ENCODE results near the gene NUTM1. TPM values are rescaled to one million over a fixed set of nuclear protein-coding genes. Genes with fewer than 3 reads are reported as not detected.
"Not testable (repeated sequence)": the region's sequence is repeated elsewhere in the genome, so short reads cannot be mapped to it uniquely, and the experiment has no call there.

NUTM1 gene
- polyA plus RNA-seq, 3 donors: not detected

DNA sequence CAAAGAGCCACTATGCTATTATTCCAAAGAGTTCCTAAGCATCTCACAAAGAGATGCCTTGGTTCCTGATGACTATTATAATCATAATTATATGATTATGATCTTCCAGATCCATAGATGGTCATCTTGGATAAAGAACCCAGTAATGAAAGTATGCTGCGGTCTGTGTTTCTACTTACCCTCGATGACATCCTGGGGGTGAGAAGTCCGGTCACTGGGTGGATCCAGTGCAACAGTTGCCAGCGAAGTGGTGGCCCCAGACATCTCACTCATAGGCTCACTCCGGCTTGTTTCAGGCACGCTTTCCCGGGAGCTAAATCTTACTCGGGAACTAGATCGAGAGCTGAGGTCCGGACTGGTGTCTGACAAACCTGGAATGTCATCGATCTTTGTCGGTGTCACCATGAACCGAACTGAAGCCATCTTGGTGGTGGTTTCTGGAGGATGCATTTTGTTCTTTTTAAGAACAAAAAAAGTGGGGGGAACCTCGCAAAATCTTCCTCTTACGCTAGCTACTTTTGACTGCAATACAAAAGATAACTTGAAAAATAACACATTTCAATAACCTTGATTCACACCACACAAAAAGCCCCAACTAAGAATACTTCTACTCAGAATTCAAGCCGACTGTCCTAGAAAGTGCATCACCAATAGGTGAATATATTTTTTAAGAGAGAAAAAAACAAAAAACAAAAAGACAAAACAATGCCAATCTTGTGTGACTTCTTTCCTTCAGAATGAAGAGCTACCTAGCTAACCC is 6.7 kb upstream of the NUTM1 start:
- no peak for DNase-seq (ENCODE audit: low read depth in 3 of 3, low spot score in 2 of 3)

DNA sequence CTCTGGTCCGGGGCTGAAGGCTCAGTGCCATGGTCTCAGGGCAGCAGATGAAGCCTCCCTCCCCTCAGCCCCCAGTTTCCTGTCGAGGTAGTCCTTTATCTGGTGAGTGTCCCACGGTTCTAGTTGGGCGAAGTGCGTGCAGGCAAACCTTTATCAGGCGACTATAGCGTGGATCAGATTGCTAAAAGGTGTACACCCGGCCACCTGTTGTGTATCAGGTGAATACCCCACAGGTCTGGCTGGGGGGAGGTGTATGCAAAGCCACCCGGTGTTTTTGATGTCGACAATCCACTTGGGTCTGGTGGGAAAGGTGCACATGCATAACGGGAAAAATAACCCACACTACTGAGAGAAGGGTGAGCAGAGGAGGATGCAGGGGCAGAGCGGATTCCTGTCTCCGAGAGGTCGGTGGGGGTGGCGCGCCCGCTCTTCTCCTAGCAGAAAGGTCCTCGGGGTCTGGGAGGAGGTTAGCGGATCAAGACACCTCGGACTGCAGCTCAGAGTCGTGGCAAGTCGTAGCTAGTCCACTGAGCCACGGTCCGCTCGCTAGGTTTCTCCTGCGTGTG is 6.0 kb upstream of the NUTM1 start:
- no peak for DNase-seq (ENCODE audit: low read depth in 3 of 3, low spot score in 2 of 3)

DNA sequence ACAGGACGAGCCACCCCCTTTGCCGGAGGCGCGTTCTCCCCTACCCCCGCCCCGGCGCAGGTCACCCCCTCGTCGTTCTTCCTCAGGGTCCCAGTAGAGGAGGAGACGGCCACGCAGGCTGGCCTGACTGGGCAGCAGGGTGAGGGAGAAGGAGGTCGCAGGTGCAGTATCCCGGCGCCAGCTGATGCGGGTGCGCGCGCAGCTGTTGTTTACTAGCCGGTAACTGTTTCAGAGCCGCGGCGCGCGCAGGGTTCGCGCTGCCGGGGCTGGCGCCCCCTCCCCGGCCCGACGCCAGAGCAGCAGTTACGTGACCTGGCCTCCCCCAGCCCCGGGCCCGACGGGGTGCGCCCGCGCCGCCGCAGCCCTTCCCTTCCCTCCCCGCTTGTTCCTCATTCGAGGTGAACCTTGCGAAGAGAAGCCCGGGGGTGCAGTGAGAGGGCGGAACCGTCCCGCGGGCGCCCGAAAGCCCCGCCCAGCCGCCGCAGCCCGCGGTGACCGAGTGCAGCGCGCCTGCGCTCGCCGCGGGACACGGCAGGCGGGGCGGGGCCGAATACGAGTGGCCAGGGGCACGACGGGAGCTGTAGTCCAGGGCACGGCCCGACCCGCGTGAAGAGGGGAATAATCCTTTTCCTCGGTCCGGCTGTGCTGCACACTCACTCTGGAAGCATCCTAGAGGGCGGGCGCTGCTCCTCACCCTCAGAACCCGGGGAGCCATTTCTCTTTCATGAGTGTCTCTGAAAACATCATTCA is 5.4 kb upstream of the NUTM1 start, which contains the start of gene SLC12A6:
TSS of gene SLC12A6 (minus strand) at position 225 of the 750 bp plus-strand sequence. CDS start 1,101 bp downstream, outside the sequence.
- peak; percentile 54 to 76 (median 75) for DNase-seq (ENCODE audit: low read depth in 3 of 3, low spot score in 2 of 3)

- no peak for DNase-seq (ENCODE audit: low read depth in 3 of 3, low spot score in 2 of 3)
These were observed 4.8 kb upstream of the NUTM1 start for GRCh38 chr15:34338347-34338746.

DNA sequence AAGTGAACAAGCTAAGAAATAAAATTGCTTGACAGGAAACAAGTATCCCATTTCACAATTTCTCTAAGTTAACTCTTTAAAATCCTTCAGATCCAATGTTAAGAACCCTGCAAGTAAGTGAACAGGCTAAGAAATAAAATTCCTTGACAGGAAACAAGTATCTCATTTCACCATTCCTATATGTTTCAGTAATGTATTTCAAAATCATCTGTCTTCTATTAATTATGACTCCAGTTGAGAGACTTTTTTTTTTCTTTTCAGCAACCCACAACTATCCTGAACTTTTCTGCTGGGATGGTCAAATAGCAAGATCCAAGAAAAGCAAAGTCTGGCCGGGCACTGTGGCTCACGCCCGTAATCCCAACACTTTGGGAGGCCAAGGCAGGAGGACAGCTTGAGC is 3.2 kb upstream of the NUTM1 start:
- DNase-seq (ENCODE audit: low read depth in 3 of 3, low spot score in 2 of 3): no peak

- DNase-seq (ENCODE audit: low read depth in 3 of 3, low spot score in 2 of 3): no peak
These were observed 1.5 kb upstream of the NUTM1 start for GRCh38 chr15:34341381-34342212.

DNA sequence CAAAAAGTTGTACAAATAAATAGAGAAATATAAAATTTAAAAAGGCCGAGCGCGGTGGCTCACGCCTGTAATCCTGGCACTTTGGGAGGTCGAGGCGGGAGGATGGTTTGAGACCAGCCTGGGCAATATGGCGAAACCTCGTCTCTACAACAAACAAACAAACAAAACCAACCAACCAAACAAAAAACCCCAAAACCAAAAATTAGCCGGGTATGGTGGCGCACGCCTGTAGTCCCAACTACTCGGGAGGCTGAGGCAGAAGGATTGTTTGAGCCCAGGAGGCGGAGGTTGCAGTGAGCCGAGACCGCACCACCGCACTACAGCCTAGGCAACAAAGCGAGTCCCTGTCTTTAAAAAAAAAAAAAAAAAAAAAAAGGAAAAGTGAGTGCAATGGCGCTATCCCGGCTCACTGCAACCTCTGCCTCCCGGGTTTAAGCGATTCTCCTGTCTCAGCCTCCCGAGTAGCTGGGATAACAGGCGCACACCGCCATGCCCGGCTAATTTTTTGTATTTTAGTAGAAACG is 840 bp upstream of the NUTM1 start:
- DNase-seq (ENCODE audit: low read depth in 3 of 3, low spot score in 2 of 3): not testable (repeated sequence)

GRCh38 chr15:34347951-34348638 is 5.0 kb downstream of the NUTM1 start:
- DNase-seq (ENCODE audit: low read depth in 3 of 3, low spot score in 2 of 3): no peak

DNA sequence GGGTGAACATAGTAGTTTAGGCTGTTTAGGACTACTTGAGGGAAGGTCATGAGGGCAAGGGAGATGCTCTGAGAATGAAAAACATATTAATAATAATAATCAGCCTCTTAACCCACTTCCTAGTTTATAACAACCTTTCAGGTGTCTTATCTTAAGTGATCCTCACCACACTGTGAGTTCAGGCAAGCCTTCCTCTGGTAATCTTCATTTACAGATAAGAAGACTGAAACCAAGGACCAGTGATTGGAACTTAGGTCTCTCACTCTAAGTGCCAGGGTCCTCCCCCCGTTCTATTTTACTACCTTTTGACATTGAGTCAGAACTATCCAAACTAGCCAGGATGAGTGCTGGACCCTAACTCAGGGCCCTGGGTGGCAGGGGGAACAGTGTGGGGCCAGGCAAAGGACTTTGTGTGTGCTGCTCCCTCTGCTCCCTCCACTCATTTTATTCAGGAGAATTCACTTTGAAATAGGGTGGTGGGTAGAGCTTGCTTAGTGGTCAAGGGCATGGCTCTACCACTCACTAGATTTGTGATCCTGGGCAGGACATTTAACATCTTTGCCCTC is 5.7 kb downstream of the NUTM1 start:
- DNase-seq (ENCODE audit: low read depth in 3 of 3, low spot score in 2 of 3): no peak

GRCh38 chr15:34349769-34350168 is 6.7 kb downstream of the NUTM1 start:
- DNase-seq (ENCODE audit: low read depth in 3 of 3, low spot score in 2 of 3): no peak

DNA sequence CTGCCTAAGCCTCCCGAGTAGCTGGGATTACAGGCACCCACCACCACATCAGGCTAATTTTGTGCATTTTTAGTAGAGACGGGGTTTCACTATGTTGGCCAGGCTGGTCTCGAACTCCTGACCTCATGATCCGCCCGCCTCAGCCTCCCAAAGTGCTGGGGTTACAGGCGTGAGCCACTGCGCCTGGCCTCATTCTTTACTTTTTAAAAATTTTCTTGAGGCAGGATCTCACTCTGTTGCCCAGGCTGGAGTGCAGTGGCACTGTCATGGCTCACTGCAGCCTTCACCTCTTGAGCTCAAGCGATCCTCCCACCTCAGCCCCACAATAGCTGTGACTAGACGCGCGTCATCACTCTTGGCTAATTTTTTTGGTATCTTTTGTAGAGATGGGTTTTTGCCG is 9.9 kb downstream of the NUTM1 start:
- DNase-seq (ENCODE audit: low read depth in 3 of 3, low spot score in 2 of 3): not testable (repeated sequence)

- no peak for DNase-seq (ENCODE audit: low read depth in 3 of 3, low spot score in 2 of 3)
These were observed 10.5 kb downstream of the NUTM1 start for GRCh38 chr15:34353627-34354026.

DNA sequence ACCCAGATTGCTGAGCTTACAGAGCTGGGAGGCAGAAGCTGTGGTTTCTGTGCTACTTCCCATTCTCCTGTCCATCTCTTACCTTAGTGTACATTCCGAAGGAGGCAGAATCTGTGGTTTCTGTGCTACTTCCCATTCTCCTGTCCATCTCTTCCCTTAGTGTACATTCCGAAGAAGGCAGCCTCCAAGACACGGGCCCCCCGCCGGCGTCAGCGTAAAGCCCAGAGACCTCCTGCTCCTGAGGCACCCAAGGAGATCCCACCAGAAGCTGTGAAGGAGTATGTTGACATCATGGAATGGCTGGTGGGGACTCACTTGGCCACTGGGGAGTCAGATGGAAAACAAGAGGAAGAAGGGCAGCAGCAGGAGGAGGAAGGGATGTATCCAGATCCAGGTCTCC is 11.2 kb downstream of the NUTM1 start:
- no peak for DNase-seq (ENCODE audit: low read depth in 3 of 3, low spot score in 2 of 3)

- no peak for DNase-seq (ENCODE audit: low read depth in 3 of 3, low spot score in 2 of 3)
These were observed 12.1 kb downstream of the NUTM1 start for GRCh38 chr15:34355241-34355640.

DNA sequence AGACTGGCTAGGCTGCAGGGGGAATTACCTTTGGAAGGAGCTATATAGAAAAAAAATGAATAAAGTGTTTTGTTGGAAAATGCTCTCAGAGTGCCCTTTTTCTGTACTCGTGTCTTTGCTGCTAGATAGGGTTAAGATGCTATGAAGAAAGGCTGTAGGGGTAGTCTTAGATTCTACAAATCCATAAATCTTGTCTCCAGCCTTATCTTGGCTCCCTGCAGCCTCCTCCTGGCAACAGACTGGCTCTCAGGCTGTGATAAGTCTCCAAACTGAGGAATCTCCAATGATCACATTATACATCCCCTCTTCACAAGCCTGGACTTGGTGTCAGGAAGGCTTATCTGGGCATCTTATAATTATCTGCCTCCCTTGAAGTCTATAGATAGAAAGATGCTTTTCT is 14.5 kb downstream of the NUTM1 start:
- DNase-seq (ENCODE audit: low read depth in 3 of 3, low spot score in 2 of 3): no peak

- DNase-seq (ENCODE audit: low read depth in 3 of 3, low spot score in 2 of 3): no peak
These were observed 15.3 kb downstream of the NUTM1 start for GRCh38 chr15:34358367-34358766.

DNA sequence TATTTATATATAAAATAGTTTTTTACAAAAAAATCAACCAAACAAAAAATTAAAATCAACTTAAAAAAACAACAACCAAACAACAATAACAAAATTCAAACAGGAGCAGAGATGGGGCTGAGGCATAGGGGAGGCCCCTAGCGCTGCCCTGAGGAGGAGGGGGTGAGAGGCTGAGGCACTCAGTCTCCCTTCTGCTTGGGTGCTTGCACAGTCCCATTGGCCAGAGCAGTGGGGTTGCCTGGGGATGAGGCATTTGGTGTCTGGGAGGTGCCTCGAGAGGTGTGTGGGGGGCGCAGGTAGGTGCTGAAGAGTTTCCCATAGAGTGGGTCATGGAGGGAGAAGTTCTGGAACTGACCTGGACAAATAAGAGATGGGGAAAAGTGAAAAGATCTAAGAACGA is 15.8 kb downstream of the NUTM1 start:
- DNase-seq (ENCODE audit: low read depth in 3 of 3, low spot score in 2 of 3): no peak

DNA sequence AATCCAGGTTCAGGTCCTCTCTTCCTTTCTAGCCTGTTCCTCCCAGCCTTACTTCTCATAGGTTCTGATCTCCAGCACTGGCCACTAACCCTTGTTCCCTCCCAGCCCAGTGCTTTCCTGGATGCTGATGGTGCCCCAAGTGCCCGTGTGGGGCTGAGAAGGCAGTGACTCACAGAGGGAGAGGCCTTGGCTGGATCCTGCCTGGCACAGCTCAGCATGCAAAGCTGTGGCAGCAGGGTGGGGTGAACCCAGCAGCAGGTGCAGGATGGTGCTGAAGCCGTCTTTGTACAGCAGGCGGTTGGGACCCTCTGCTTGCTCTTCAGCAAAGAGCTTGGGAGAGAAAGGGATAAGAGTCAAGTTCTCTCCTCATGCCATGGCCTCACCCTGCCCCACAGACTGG is 16.3 kb downstream of the NUTM1 start:
- DNase-seq (ENCODE audit: low read depth in 3 of 3, low spot score in 2 of 3): no peak

- no peak for DNase-seq (ENCODE audit: low read depth in 3 of 3, low spot score in 2 of 3)
These were observed 17.2 kb downstream of the NUTM1 start for GRCh38 chr15:34360298-34360697.

DNA sequence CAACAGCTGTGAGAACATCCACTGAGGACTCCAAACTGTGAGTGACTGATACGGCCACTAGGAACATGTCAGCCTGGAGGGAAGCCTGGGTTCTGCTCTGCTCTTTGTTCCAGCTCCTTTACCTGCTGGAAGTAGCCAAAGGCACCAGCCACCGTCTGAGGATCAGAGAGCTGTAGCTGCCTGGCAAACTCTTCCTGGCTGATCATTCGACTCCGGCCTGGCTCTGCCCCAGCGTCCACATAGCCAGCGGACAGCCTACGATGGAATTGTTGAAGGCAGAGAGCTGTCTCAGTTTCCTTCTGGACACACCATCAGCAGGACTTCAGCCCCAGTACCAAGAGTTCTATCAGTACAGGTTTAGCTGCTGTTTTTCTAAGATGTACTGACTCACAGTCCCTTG is 18.2 kb downstream of the NUTM1 start:
- DNase-seq (ENCODE audit: low read depth in 3 of 3, low spot score in 2 of 3): no peak

Data from right renal cortex interstitium (tissue), 3 donors.